Activated naive CD4-positive, alpha-beta T cell treated with Interleukin-2 at 50 U/mL for 16 hours (primary cell): ENCODE results near the gene EXD3.

ENCODE experiments used
- DNase-seq: peaks from one replicate; pipeline ENCODE4 v3.0.0-alpha.2; 2020

The EXD3 gene

GRCh38 chr9:137446851-137447471 lies 24.0 kb upstream of the EXD3 start:
- DNase-seq: no peak

GRCh38 chr9:137445930-137446431 lies 23.0 kb upstream of the EXD3 start:
- DNase-seq: no peak

- DNase-seq: peak; percentile 89
These were observed 22.4 kb upstream of the EXD3 start for GRCh38 chr9:137445275-137445807.

- DNase-seq: no peak
These were observed 21.3 kb upstream of the EXD3 start for GRCh38 chr9:137444106-137444790.

- DNase-seq: no peak
These were observed 19.0 kb upstream of the EXD3 start for GRCh38 chr9:137441935-137442321.

GRCh38 chr9:137441289-137441934 lies 18.4 kb upstream of the EXD3 start, which contains the start of gene ENTPD8:
Gene ENTPD8, minus strand, starts transcription at chr9:137441357. Its CDS starts 3,072 bp downstream, at chr9:137438285.
- DNase-seq: no peak

- no peak for DNase-seq
These were observed 16.3 kb upstream of the EXD3 start for GRCh38 chr9:137439158-137439714.

- DNase-seq: no peak
These were observed 15.7 kb upstream of the EXD3 start for GRCh38 chr9:137438591-137439157.

- DNase-seq: no peak
These were observed 15.0 kb upstream of the EXD3 start for GRCh38 chr9:137437691-137438590.

- no peak for DNase-seq
These were observed 14.0 kb upstream of the EXD3 start for GRCh38 chr9:137436761-137437600.

- no peak for DNase-seq
These were observed 13.2 kb upstream of the EXD3 start for GRCh38 chr9:137435980-137436760.

GRCh38 chr9:137435381-137435891 lies 12.5 kb upstream of the EXD3 start:
- DNase-seq: no peak

- no peak for DNase-seq
These were observed 11.8 kb upstream of the EXD3 start for GRCh38 chr9:137434498-137435380.

GRCh38 chr9:137433916-137434431 lies 11.0 kb upstream of the EXD3 start:
- no peak for DNase-seq

- DNase-seq: no peak
These were observed 10.5 kb upstream of the EXD3 start for GRCh38 chr9:137433349-137433915.

GRCh38 chr9:137432687-137433348 lies 9.9 kb upstream of the EXD3 start:
- DNase-seq: no peak

- DNase-seq: no peak
These were observed 8.5 kb upstream of the EXD3 start for GRCh38 chr9:137431416-137431931.
